ENCODE data around the gene MYRF. TPM values are rescaled to one million over a fixed set of nuclear protein-coding genes. Genes with fewer than 3 reads are reported as not detected.

The MYRF gene
- total RNA-seq, 1 experiment from 2014 or later = 91.4 TPM

GRCh38 chr11:61778920-61779650 is 26.6 kb downstream of the MYRF start:
- Mint-ChIP-seq H3K9me3 (ENCODE audit: low read depth, unreplicated experiment) (no peaks in the 10 kb centered on the region), H3K4me1 (ENCODE audit: low read depth, unreplicated experiment) (no peaks in the 10 kb centered on the region), H3K36me3 (ENCODE audit: insufficient read depth, unreplicated experiment) (peaks cover 61% of the 10 kb centered on the region), H3K27me3 (ENCODE audit: unreplicated experiment) (no peaks in the 10 kb centered on the region), H3K27ac (ENCODE audit: unreplicated experiment) (no peak overlapping the region), H3K4me3 (ENCODE audit: low read depth, unreplicated experiment) (no peak overlapping the region)
- intact Hi-C loops (cut with micrococcal nuclease; ENCODE audit: unreplicated experiment) = no loop called here
- CTCF ChIA-PET = no interaction called here
- no peak for DNase-seq
- no peak for TF ChIP-seq CTCF (IDR thresholded peaks at IDR 0.05; ENCODE audit: unreplicated experiment)
- no TSS peak for BruUV-seq (replicated peaks)

- H3K27me3 Mint-ChIP-seq (ENCODE audit: unreplicated experiment) = no peaks in the 10 kb centered on the region
These were observed 27.5 kb downstream of the MYRF start for GRCh38 chr11:61779666-61780525.

GRCh38 chr11:61780581-61781162 is 28.2 kb downstream of the MYRF start:
- Mint-ChIP-seq H3K4me1 (ENCODE audit: low read depth, unreplicated experiment) (no peaks in the 10 kb centered on the region), H3K4me3 (ENCODE audit: low read depth, unreplicated experiment) (no peak overlapping the region), H3K27ac (ENCODE audit: unreplicated experiment) (no peak overlapping the region), H3K9me3 (ENCODE audit: low read depth, unreplicated experiment) (no peaks in the 10 kb centered on the region), H3K36me3 (ENCODE audit: insufficient read depth, unreplicated experiment) (peaks cover 62% of the 10 kb centered on the region), H3K27me3 (ENCODE audit: unreplicated experiment) (no peaks in the 10 kb centered on the region)
- TF ChIP-seq CTCF (IDR thresholded peaks at IDR 0.05; ENCODE audit: unreplicated experiment) = no peak
- no TSS peak for BruUV-seq (replicated peaks)
- no peak for DNase-seq
- intact Hi-C loops (cut with micrococcal nuclease; ENCODE audit: unreplicated experiment) = no loop called here
- CTCF ChIA-PET = no interaction called here

More at GRCh38 chr11:61779666-61780525, 27.5 kb downstream of the MYRF start:
- intact Hi-C loops (cut with micrococcal nuclease; ENCODE audit: unreplicated experiment) = no loop called here
- no peaks in the 10 kb centered on the region for H3K9me3 Mint-ChIP-seq (ENCODE audit: low read depth, unreplicated experiment)
- TF ChIP-seq CTCF (IDR thresholded peaks at IDR 0.05; ENCODE audit: unreplicated experiment) = no peak
- peaks cover 63% of the 10 kb centered on the region for H3K36me3 Mint-ChIP-seq (ENCODE audit: insufficient read depth, unreplicated experiment)
- CTCF ChIA-PET = no interaction called here
- BruUV-seq (replicated peaks) = no TSS peak
- no peak overlapping the region for H3K27ac Mint-ChIP-seq (ENCODE audit: unreplicated experiment)
- H3K4me1 Mint-ChIP-seq (ENCODE audit: low read depth, unreplicated experiment) = no peaks in the 10 kb centered on the region
- DNase-seq = no peak
- no peak overlapping the region for H3K4me3 Mint-ChIP-seq (ENCODE audit: low read depth, unreplicated experiment)

- TF ChIP-seq CTCF (IDR thresholded peaks at IDR 0.05; ENCODE audit: unreplicated experiment) = no peak
- Mint-ChIP-seq H3K27me3 (ENCODE audit: unreplicated experiment) (no peaks in the 10 kb centered on the region), H3K9me3 (ENCODE audit: low read depth, unreplicated experiment) (no peaks in the 10 kb centered on the region), H3K36me3 (ENCODE audit: insufficient read depth, unreplicated experiment) (peaks cover 62% of the 10 kb centered on the region), H3K4me3 (ENCODE audit: low read depth, unreplicated experiment) (no peak overlapping the region), H3K4me1 (ENCODE audit: low read depth, unreplicated experiment) (no peaks in the 10 kb centered on the region), H3K27ac (ENCODE audit: unreplicated experiment) (no peak overlapping the region)
- intact Hi-C loops (cut with micrococcal nuclease; ENCODE audit: unreplicated experiment) = no loop called here
- BruUV-seq (replicated peaks) = no TSS peak
- CTCF ChIA-PET = interaction anchor here (0.5 to 1.2 kb wide), 2 partner anchors 35 to 38 kb away, joined by 3 to 4 read pairs; no protein-coding TSS in a partner anchor
- DNase-seq = no peak
These were observed 29.1 kb downstream of the MYRF start for GRCh38 chr11:61781585-61781984.
